Stimulated activated CD4-positive, alpha-beta T cell treated with anti-CD3 and anti-CD28 coated beads, Interleukin-2, amount 100 ng/mL, for 24 hours (primary cell): ENCODE measurements around the gene CAMTA1.

Experiments
- DNase-seq, 2 donors: peaks; one replicate each; pipeline ENCODE4 v3.0.0-alpha.2; 2020

The CAMTA1 gene

GRCh38 chr1:7094086-7094485 is 308.8 kb downstream of the CAMTA1 start:
- DNase-seq: no peak

GRCh38 chr1:7094509-7094908 is 309.3 kb downstream of the CAMTA1 start:
- DNase-seq: no peak

GRCh38 chr1:7095343-7095964 is 310.2 kb downstream of the CAMTA1 start:
- DNase-seq: no peak

DNA sequence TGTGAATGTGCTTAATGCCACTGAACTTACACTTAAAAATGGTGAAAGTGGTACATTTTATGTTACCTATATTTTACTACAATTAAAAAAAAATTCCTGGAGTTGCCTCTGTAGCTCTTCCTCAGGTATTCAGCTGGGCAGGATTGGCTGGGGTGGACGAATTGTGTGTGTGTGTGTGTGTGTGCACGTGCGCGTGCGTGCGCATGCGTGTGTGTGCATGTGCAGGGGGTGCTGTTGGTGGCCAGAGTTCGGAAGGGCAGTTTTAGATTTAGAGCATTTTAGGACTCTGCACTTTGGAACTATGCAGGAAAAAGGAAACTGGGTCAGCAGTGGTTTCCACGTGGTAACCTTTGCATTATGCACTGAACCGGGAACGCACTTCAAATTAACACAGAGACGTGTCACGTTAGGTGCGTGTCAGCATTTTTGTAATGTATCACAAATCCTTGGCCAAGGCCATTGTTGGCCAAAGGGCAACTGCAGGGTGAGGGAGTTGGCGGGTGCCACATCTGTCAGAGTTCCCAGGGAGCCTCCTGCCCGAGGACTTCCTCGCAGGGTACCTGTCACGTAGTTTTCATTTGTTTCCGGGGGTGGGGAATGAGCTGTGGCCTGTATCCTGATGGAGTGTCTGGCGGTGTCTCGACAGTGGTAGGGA is 312.8 kb downstream of the CAMTA1 start:
- no peak for DNase-seq

DNA sequence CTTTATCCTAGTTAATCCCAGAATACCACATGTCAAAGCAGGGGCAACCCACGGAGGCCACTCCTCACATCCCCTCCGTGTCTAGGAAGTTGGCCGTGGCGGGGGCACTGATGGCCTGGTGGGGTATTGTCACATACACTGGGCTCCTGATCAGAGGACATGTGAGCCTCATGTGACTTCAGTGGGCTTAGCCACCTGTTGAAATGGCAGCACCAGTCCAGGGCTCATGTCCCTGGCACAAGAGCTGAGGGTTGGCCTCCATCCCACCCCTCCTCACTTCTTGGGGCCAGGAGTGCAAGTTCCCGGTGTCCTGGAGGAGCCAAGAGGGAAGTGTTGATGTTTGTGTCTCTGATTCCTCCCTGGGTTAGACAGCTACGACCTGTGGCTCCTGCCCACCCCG is 313.4 kb downstream of the CAMTA1 start:
- DNase-seq: no peak

GRCh38 chr1:7100479-7100878 is 315.2 kb downstream of the CAMTA1 start:
- no peak for DNase-seq

- DNase-seq: no peak
These were observed 315.9 kb downstream of the CAMTA1 start for GRCh38 chr1:7101187-7101586.

DNA sequence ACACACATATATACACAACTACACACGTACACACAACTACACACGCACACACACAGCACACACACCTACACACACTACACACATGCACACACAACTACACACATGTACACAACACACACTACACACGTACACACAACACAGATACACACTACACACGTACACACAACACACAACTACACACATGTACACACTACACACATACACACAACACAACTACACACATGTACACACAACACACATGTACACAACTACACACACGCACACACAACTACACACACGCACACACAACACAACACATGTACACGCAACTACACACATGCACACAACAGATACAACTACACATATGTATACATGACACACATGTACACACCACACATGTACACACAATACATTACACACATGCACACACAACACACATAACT is 318.1 kb downstream of the CAMTA1 start:
- no peak for DNase-seq

GRCh38 chr1:7103874-7104273 is 318.6 kb downstream of the CAMTA1 start:
- no peak for DNase-seq

- no peak for DNase-seq
These were observed 319.1 kb downstream of the CAMTA1 start for GRCh38 chr1:7104339-7104738.

DNA sequence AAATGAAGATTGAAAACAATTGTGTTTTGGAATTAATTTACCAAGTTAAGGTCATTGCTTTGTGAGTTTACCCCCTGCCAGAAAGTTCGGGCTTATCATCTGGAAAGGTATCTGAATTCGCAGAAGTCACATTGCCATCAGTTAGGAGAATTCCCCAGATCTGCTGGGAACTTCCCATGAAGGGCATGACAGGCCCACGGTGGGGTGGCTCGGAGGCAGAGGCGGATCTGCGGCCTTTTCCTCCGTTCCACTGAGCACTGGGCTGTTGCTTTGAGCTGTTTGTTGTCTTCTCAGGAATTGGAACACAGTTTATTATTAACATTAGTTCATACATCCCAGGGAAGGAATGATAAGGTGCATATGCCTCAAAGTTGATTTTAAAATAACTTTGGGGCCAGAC is 320.0 kb downstream of the CAMTA1 start:
- DNase-seq: no peak

DNA sequence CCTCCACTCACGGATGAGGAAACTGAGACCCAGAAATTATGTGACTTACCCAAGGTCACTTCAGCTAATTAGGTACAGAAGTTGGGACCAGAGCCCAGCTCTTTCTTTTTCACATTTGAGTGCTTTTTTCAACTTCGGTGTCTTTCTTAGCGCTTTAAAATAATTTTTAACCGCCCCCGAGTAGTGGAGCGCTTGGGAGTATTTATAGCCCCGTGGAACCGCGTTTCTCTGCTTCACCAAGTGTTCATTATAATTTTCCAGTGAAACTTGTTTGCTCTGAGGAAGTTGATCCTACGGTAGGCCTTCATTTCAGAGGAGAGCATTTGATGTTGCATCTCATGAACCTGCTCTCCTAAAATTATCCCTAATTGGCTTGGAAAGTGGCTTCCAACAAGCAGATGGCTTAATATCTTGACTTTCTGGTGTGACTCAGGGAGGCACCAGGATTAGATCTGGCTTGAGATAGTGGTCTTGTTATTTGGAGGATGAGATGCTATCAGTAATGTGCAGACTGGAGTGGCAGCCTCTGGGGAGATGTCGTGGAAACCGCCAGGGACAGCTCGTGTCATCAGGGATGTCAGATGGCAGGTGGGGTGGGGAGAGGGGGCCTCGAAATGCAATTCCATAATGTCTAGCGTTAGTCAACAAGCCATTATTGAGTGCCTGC is 321.3 kb downstream of the CAMTA1 start:
- DNase-seq: no peak

- DNase-seq: no peak
These were observed 322.0 kb downstream of the CAMTA1 start for GRCh38 chr1:7107109-7107830.

DNA sequence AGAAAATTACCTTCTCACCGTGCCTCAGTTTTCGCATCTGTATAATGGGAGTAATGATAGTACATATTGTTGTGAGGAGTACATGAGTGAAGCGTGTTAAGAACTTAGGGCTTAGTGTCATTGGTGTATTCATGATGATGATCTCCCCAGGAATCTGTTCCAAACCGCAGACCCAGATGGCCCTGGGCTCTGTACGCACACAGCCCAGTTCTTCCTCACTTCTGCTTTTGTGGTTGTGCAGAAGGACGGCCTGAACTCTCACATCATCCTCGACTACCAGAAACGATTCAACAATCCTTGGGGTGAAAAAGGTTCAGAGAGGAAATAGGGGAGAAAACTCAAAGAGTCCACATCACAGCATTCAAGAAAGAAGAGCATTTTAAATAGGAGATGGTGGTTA is 323.0 kb downstream of the CAMTA1 start:
- DNase-seq: no peak

DNA sequence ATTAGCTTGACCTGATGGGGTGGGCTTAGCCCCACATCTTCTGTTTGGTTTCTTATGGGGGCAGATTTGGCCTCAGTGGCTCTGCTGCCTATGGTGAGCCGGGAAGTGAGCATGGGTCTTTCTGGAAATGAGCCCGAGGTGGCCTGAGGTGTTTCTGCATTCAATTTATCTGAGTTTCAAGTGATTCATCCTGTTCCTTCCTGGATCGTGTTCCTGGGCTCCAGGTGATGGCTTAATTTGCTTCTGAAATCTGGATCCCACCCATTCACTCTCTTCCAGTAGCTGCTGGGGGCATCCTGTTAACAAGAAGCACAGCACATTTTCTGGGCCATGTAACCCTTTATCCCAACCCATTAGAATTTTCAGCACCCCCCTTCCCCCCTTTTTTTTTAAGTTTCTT is 324.6 kb downstream of the CAMTA1 start:
- DNase-seq: no peak

DNA sequence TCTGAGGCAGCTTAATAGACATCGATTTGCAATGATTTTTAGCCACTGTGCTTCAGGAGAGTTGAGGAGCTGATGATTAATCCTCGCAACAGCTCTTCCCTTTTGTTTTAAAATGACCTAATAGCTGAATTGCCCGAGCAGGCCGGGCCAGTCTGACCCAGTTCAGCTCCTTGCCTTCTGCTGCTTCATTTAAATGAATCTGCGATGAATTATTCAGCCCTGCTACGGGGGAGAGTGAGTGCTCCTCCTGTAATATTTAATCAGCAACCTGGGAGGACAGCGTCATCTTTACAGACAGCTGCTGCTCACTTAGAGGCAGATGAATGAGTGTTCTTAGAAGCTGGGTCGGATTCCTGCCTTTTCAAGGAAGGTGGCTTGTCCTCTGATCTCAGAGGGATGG is 325.1 kb downstream of the CAMTA1 start:
- no peak for DNase-seq

DNA sequence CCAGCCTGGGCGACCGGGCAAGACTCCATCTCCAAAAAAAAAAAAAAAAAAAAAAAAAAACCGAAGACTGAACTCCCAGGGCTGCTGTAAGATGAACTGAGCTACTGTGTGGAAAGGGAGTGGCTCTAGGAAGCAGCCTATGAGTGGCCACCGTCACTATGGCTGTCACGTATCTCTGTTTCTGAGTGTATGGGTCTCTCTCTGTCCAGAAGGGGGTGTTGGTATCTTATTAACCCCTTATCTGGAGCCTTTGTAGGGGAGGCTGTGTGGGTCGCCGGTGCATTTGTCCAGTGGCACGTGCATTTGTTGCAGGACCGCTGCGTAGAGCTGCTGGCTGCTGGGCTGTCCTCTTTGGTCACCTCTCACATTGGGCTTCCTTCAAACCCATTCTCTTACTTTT is 326.6 kb downstream of the CAMTA1 start:
- no peak for DNase-seq

DNA sequence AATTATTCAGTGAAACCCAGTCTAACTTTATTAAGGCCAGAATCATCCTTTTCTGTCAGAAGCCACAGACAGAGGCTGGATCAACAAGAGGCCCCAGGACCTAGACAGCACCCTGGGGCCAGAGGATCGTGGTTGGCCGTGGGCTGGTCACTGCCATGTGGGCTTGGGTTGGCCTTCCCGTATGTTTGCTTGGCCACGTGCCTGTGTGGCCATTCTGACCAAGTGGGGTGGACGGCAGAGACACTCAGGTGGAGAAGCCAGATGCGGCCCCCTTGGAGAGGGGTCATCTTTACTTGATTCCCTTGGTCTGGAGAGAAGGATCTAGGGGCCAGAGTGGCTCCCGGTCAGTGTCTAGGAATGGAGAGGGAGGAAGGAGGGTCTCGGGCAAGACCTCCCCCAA is 327.9 kb downstream of the CAMTA1 start:
- DNase-seq: no peak

GRCh38 chr1:7113822-7114221 is 328.6 kb downstream of the CAMTA1 start:
- no peak for DNase-seq

GRCh38 chr1:7116001-7116400 is 330.7 kb downstream of the CAMTA1 start:
- DNase-seq: no peak

DNA sequence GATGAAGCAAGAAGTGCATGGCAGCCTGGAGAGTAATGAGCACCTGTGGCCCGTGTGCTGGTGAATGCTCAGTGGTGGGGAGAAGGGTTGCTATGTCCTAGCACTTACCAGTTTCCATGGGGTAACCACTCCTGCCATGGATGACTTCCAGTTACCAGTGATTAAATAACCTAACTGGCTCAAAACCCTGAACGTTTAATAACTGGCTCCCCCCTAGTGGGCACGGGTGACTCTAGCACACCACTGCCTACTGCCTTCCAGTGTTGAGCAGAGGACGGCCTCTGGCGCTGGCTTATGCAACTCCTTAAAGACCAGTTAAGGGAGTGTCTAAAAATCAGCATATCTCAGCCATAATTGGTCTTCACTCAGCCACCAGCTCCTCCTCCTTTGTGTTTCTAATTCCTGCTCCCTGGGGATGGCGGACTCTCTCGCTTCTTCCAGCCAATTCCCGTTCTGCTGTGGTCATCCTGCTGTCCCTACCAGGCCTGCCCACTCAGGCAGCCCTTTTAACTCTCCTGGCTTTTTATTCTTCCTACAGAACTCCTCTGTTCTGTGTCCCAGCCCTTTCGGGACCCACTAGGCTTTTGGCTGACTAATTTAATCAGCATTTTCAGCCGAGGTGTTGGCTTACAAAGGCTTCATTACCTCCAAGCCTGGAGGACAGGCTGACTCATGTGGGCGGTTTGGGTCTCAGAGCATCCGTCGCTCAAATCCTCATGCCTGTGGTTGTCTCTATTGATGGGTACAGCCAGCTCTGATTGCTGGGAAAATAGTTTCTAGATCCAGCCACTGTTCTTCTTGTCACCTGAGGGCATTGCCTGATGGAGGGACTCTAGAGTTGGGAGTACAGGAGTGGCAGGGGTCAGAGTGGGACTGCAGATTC is 332.4 kb downstream of the CAMTA1 start:
- no peak for DNase-seq

DNA sequence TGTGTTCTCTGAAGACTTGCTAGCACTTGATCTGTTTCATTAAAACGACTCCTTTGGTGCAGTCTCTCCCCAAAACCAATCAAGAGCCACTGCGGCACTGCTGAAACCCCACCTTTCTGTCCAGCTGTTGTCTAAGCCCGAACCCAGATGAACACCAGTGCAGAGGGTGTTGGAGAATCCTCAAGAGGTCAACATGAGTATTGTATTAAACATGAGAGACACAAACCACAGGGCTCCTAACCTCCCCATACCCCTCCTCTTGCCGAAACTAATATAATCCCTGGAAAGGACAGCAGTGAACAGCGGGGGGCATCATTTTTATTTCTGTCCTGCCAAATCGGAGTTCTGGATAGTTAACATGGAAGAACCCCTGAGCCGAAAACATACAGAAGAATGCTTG is 333.9 kb downstream of the CAMTA1 start:
- DNase-seq: no peak
